Heart right ventricle (tissue), 16 donors: ENCODE results near the gene PLPPR1. TPM values are rescaled to one million over a fixed set of nuclear protein-coding genes. Genes with fewer than 3 reads are reported as not detected.
"Not testable (repeated sequence)": the region's sequence is repeated elsewhere in the genome, so short reads cannot be mapped to it uniquely, and the experiment has no call there.

Experiments
- ATAC-seq, 8 donors: fragments of 200-7000 bp; cut with Tn5 transposase; one replicate each; pipeline ENCODE4 v1.9.1; 2020; ENCODE audit warnings: mild to moderate bottlenecking in 8 of 8, moderate library complexity in 8 of 8, moderate number of reproducible peaks in 1 of 8
- DNase-seq, 2 donors: peaks; one replicate each; pipeline ENCODE4 v3.0.0-alpha.2; 2020
- H3K27ac ChIP-seq, 10 donors: fragments of 200-600 bp; sonication (generic) in 2 of 10; one replicate each; pipeline versions ENCODE4 v1.5.0 to v1.8.0; 2020 to 2022; ENCODE audit warnings: mild to moderate bottlenecking in 3 of 10
- H3K27me3 ChIP-seq, 7 donors: fragments of 200-600 bp; one replicate each; pipeline ENCODE4 v1.8.0; 2021 to 2022; ENCODE audit warnings: mild to moderate bottlenecking in 2 of 7
- H3K36me3 ChIP-seq, 9 donors: fragments of 200-600 bp; sonication (generic) in 1 of 9; one replicate each; pipeline versions ENCODE4 v1.5.0 to v1.8.0; 2020 to 2022; ENCODE audit warnings: mild to moderate bottlenecking in 2 of 9
- H3K4me1 ChIP-seq, 9 donors: fragments of 200-600 bp; sonication (generic) in 1 of 9; one replicate each; pipeline versions ENCODE4 v1.5.0 to v1.8.0; 2020 to 2022; ENCODE audit warnings: mild to moderate bottlenecking in 4 of 9
- H3K4me3 ChIP-seq, 10 donors: fragments of 200-600 bp; sonication (generic) in 2 of 10; one replicate each; pipeline versions ENCODE4 v1.5.0 to v1.8.0; 2020 to 2022; ENCODE audit warnings: mild to moderate bottlenecking in 7 of 10, moderate library complexity in 2 of 10
- H3K9me3 ChIP-seq, 11 donors: fragments of 200-600 bp in 10 of 11; sonication (generic) in 2 of 11; one replicate each; pipeline versions ENCODE4 v1.5.0 to v1.8.0; 2013 to 2022; ENCODE audit warnings: mild to moderate bottlenecking in 2 of 11, control low read depth in 1 of 11, moderate library complexity in 1 of 11
- CTCF ChIP-seq, 9 donors: fragments of 200-600 bp; sonication (generic) in 2 of 9; IDR thresholded peaks; one replicate each; pipeline versions ENCODE4 v1.5.0 to v1.8.0; 2021 to 2022; ENCODE audit warnings: antibody characterized with exemption in 9 of 9, mild to moderate bottlenecking in 5 of 9, moderate library complexity in 1 of 9
- WGBS, 2 donors: extraction: QIAGEN DNeasy Blood & Tissue Kit; methylation state at CpG; one replicate each; pipeline ENCODE4 v1.1.7; 2013; ENCODE audit warnings: inconsistent platforms in 1 of 2; 5-methylcytosine and 5-hydroxymethylcytosine counted together
- intact Hi-C, 10 donors: fragments of 100-400 bp; cut with DNase I; formaldehyde crosslinking; loops; one replicate each; pipeline versions ENCODE4 v1.11.1 to v1.14.2; 2022
- polyA plus RNA-seq, 2 donors: library from polyadenylated mRNA; stranded (reverse); fragments of 200-250 nt; gene quantifications; one replicate each; pipeline ENCODE4 v1.2.3, GENCODE V29; 2013
- total RNA-seq, 10 donors: library from RNA; stranded (reverse); fragmentation: NEBNext Ultra II Directional in 3 of 10; extraction: Animal tissue kit (Norgen Biotek cat#: 25700) in 3 of 10; gene quantifications; one replicate each; pipeline versions ENCODE4 v1.2.1 to v1.2.4, GENCODE V29; 2021 to 2023
- donor health status: Arrhythmogenic right ventricular cardiomyopathy.
- donor health status: ischemic (EF 13 %, LVEDD 7.1; RV severe dilation, severe dysfunction).
- donor health status: healthy with polysubstance abuse.
- donor health status: DM: no; HTN: yes; CAD: no.
- donor health status: DM: no; HTN: no; CAD: no.
- donor health status: ischemic (EF 25% LVEDD 6.9; RV normal size, moderate dysfunction).
- donor health status: ischemic (EF 25% LVEDD 5.7; RV mildly dilated, moderate dysfunction).
- donor health status: healthy.
- donor health status: DM: yes; HTN: yes; CAD: no.
- donor health status: Ischemic cardiomyopathy.
- donor health status: ischemic (EF 35%, LVEDD 5.7; RV mildly dilated, moderate dysfunction).
- donor health status: nonischemic (EF 11% LVEDD 7.7; RV severe dilation, severe dysfunction).
- donor health status: DM: yes; HTN: yes; CAD: no.
- donor health status: PGD.
- donor health status: ischemic (EF 29% LVEDD 5.4; RV normal size, mild dysfunction).
- donor health status: nonischemic (EF 23%, LVEDD 6.1; RV moderate dilation, normal function).

PLPPR1 gene
- total and polyA plus RNA-seq, 12 donors: not detected

- no peak for DNase-seq
- Histone ChIP-seq H3K27me3 (peaks cover 0 to 24% (median 3%) of the 10 kb centered on the region in 7 donors), H3K36me3 (no peaks in the 10 kb centered on the region), H3K4me3 (no peak overlapping the region), H3K9me3 (peaks cover 0 to 14% (median 0%) of the 10 kb centered on the region in 11 donors), H3K4me1 (no peaks in the 10 kb centered on the region), H3K27ac (no peak overlapping the region)
- WGBS, 2 donors: 79 to 85% methylated on average over 3 of the region's 3 CpGs
- ATAC-seq: no peak
- intact Hi-C loops: loop anchor here in 1 of 10 donors (5.0 kb wide), 1 partner anchor 202 kb away; no protein-coding TSS in a partner anchor
- TF ChIP-seq CTCF (IDR thresholded peaks at IDR 0.05): no peak
These were observed 295.8 kb downstream of the PLPPR1 start for GRCh38 chr9:101324245-101324804.

- WGBS, 2 donors: 68 to 74% methylated on average over 2 of the region's 2 CpGs
- Histone ChIP-seq H3K36me3 (no peaks in the 10 kb centered on the region), H3K9me3 (peaks cover 0 to 14% (median 0%) of the 10 kb centered on the region in 11 donors), H3K27me3 (peaks cover 0 to 24% (median 3%) of the 10 kb centered on the region in 7 donors), H3K27ac (no peak overlapping the region), H3K4me3 (no peak overlapping the region), H3K4me1 (no peaks in the 10 kb centered on the region)
- intact Hi-C loops: no loop called here
- ATAC-seq (no peak), DNase-seq (no peak)
- no peak for TF ChIP-seq CTCF (IDR thresholded peaks at IDR 0.05)
These were observed 296.5 kb downstream of the PLPPR1 start for GRCh38 chr9:101325053-101325452.

GRCh38 chr9:101326035-101326434 is 297.5 kb downstream of the PLPPR1 start:
- no peak overlapping the region for H3K4me3 ChIP-seq
- intact Hi-C loops: no loop called here
- no peak overlapping the region for H3K27ac ChIP-seq
- peaks cover 0 to 14% (median 0%) of the 10 kb centered on the region in 11 donors for H3K9me3 ChIP-seq
- H3K36me3 ChIP-seq: no peaks in the 10 kb centered on the region
- H3K27me3 ChIP-seq: peaks cover 0 to 16% (median 0%) of the 10 kb centered on the region in 7 donors
- 39 to 46% methylated on average over 1 of the region's 1 CpG for WGBS, 2 donors
- no peak for TF ChIP-seq CTCF (IDR thresholded peaks at IDR 0.05)
- ATAC-seq: no peak
- no peak for DNase-seq
- no peaks in the 10 kb centered on the region for H3K4me1 ChIP-seq

GRCh38 chr9:101326501-101326900 is 298.0 kb downstream of the PLPPR1 start:
- intact Hi-C loops: no loop called here
- ATAC-seq (no peak), DNase-seq (no peak)
- Histone ChIP-seq H3K27ac (no peak overlapping the region), H3K4me3 (no peak overlapping the region), H3K4me1 (no peaks in the 10 kb centered on the region), H3K36me3 (no peaks in the 10 kb centered on the region), H3K9me3 (peaks cover 0 to 14% (median 0%) of the 10 kb centered on the region in 11 donors), H3K27me3 (peaks cover 0 to 11% (median 0%) of the 10 kb centered on the region in 7 donors)
- no peak for TF ChIP-seq CTCF (IDR thresholded peaks at IDR 0.05)
- 70 to 89% methylated on average over 1 of the region's 1 CpG for WGBS, 2 donors

- H3K36me3 ChIP-seq, H3K4me3 ChIP-seq, H3K27ac ChIP-seq, DNase-seq, intact Hi-C loops, ATAC-seq, H3K4me1 ChIP-seq: not testable (repeated sequence)
- peaks cover 0 to 13% (median 0%) of the 10 kb centered on the region in 7 donors for H3K27me3 ChIP-seq
- H3K9me3 ChIP-seq: peaks cover 0 to 14% (median 0%) of the 10 kb centered on the region in 11 donors
- 77 to 83% methylated on average over 3 of the region's 3 CpGs for WGBS, 2 donors
These were observed 298.9 kb downstream of the PLPPR1 start for GRCh38 chr9:101327422-101327909.
